HG03460 (cell line): ENCODE data around the gene SMAGP.
"Not testable (repeated sequence)": the region's sequence is repeated elsewhere in the genome, so short reads cannot be mapped to it uniquely, and the experiment has no call there.

Experiments used
- ATAC-seq: cut with Tn5 transposase; IDR thresholded peaks from one replicate; pipeline ENCODE4 v1.9.1; 2021; ENCODE audit not compliant: unreplicated experiment

Gene SMAGP

GRCh38 chr12:51227112-51227511 lies 43.1 kb downstream of the SMAGP start:
- not testable (repeated sequence) for ATAC-seq

DNA sequence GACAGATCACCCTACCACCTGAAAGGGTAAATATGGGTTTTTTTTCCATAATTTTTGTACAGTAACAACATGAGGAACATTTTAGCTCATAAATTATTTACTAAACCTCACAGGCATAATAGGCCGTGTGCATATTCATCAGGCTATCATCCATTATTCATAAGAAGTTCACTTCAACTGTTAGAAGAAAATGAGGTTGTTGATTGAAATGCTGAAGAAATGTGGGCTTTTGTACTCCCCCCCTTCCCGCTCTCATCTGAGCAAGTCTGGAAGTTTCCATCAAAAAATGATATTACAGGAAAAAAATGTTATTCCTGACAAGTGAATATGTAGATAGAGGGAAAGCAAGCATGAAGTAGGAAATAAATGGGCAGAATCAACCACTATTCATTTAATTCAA lies 44.4 kb downstream of the SMAGP start:
- no peak for ATAC-seq

DNA sequence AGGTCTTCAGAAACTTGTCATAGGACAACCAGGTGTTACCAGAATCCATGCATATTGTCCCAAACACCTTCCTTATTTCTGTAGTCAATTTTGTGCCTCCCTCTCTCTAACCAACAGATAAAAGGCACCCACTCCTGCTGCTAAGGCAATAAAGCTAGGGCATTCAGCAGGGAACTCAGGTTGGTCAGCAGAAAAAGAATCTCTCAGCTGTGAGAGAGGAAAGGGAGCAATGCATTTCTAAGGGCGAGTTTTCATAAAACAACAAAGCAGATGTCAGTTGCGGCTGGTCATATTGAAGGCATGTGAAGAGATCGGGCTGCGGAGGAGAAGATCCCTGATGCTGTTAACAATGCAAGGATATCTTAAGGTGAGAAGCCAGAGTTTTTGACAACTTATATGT lies 45.0 kb downstream of the SMAGP start:
- ATAC-seq: no peak

GRCh38 chr12:51224625-51225024 lies 45.6 kb downstream of the SMAGP start:
- ATAC-seq: no peak

DNA sequence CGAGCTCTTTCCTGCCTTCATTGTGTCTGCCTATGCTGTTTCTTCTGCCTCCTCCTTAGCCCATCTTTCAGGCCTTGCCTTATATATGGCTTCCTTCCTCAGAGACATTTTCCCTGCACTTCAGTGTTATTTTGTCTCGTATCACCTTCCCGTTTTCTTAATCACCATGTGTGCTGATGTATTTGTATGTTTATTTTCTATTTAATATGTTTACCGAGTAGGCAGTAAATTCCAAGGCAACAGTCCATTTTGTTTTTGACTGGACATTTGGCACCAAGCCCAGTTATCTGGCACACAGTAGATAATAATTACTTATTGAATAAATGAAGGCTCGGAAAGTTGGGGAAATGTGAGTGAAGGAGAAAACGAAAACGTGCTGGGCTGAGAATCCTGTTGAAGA lies 47.8 kb downstream of the SMAGP start:
- ATAC-seq: no peak

DNA sequence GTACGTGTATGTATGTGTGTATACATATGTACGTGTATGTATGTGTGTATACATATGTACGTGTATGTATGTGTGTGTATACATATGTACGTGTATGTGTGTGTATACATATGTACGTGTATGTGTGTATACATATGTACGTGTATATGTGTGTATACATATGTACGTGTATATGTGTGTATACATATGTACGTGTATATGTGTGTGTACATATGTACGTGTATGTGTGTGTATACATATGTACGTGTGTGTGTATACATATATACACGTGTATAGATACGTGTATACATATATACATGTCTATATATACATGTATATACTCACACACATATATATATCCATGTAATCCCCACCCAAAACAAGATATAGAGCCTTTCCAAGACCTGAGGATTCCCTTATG lies 50.4 kb downstream of the SMAGP start:
- not testable (repeated sequence) for ATAC-seq

DNA sequence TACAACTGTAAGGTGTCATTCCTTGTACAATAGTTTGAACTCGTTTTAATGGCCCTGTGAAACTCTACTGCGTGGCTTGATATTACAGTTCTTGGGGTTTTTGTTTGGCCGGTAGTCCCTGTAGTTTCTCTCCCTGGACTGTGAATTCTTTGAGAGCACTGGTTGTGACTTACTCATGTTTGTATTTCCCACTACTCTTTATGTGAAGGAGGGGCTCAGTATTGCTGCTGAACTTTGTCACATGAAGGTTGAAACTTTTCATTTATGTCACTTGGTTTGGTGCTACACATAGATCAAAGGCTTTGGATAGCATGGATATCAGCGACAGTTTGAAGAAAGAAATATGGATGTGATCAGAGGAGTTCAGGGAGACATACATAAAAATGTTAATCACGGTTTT lies 50.9 kb downstream of the SMAGP start:
- no peak for ATAC-seq

DNA sequence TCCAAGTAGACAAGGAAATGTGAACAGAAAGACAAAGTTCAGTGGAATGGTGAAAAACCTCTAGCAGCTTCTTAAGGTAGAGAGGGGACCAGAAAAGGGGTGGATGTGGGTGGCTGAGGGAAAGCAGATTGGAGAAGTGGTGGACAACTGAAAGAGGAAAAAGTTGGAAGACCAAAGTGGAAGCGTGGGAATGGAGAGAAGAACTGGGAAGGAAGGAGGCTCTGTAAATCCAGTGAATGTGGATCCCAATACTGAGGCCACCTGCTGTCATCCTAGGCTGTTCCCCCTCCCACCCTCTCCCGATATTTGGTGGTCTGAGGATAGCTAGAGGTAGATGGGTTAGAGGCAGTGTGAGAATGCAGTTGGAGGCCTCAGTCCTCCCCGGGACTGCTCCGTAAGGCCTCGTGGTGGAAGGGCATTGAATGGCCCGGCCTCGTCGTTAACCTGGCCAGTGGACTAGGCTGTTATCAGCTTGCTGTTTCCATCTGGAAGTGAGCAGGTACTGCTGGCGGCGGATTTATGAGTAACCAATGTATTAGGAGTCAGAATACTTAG lies 51.5 kb downstream of the SMAGP start:
- no peak for ATAC-seq

DNA sequence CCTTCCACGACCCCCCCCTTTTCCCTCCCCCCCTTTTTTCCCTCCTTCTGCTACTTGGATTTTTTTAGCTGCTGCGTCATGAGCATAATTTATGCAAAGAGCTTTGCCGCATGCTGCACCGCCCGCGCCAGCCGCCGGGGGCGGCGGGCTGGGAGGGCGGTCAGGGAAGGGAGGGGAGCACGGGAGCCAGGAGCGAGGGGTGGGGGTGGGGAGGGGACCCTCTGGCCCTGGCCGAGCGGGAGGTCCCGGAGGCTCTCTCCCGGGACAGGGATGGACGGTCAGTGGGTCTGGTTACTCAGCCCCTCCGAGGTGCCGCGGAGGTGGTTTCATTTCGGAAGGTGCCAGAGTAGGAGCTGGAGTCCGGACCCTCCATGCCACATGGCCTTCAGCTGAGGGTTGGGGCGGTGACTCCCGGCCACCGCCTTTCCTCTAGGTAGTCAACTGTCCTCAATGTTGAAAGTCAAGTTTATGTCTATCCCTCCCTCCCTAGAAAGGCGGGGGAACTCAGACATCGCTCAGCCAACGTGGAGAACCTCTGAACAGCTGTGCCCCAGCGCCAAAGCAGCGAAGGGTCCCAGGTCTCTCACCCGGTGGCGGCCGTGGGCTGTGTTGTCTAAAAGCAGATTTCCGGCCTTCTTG lies 52.1 kb downstream of the SMAGP start, which contains the start of gene POU6F1:
Gene POU6F1 (minus strand): TSS at position 95 of the 639 bp plus-strand sequence. CDS start 11,226 bp downstream, outside the sequence.
- peak; percentile 73 for ATAC-seq

- peak; percentile 33 for ATAC-seq
Observed at GRCh38 chr12:51217133-51217967, 52.9 kb downstream of the SMAGP start.

DNA sequence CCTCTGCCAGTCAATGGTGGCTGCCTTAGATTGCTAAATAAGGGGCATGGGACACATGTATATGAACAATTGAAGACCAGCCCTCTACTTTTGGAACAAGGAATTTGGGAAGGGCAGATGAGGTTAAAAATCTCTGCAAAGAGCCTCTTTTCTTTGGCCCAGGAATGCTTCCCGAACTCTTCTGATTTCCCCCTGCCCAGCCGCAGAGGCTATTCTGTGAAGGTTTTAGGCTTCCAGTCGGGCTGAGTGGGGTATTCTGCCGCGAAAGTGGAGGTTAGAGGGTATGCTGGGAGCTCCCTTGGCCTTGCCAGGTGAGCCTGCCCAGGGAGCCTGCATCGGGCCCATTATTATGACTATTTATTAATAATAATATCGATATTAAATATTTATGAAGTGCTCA lies 53.6 kb downstream of the SMAGP start:
- ATAC-seq: no peak

DNA sequence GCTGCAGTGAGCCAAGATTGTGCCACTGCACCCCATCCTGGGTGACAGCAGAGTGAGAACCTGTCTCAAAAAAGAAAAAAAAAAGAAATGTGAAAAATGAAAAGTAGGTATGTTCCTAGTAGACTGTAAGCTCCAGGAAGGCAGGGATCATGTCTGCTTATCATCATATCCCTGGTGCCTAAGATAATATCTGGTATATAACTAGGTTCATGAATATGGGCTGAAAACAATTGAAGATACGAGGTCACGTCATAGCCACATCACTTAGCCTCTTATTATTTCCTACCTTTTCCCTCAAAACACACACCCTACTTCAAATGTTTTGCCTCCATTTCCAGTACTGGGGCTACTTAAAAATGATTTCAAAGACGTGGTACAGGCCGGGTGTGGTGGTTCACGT lies 55.3 kb downstream of the SMAGP start:
- no peak for ATAC-seq

DNA sequence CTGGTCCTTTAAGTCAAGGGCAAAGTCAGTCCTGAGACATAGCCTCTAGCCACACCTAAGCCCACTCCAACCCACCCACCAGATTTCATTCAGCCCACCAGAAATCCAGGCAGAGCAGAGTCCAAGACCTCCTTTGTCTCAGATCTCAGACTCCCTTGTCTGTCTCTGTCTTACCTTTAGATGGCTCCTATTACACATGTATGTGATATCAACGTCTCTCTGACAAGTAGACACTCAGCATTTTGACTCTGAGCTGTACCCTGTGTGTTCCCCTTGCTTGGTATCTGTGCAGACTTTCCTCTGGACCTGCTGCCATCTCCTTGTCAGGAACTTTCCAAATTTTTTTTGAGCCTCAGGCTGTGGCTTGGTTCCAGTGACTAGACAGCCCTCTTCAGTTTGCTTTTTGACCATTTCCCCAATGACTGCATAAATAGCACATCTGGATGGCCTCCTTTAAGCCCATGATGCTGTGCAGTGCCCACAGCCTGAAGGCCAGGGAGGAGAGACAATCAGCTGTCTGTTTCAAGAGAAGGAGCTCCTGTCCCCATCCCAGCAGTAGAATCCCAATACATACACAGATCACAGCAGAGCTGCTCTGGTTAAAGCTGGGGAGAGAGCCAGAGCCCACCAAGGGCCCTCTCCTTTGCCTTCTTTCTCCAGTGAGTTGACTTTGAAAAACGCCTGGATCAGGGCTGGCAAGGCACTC lies 59.4 kb downstream of the SMAGP start:
- ATAC-seq: no peak

- ATAC-seq: no peak
Observed at GRCh38 chr12:51209259-51209658, 61.0 kb downstream of the SMAGP start.

DNA sequence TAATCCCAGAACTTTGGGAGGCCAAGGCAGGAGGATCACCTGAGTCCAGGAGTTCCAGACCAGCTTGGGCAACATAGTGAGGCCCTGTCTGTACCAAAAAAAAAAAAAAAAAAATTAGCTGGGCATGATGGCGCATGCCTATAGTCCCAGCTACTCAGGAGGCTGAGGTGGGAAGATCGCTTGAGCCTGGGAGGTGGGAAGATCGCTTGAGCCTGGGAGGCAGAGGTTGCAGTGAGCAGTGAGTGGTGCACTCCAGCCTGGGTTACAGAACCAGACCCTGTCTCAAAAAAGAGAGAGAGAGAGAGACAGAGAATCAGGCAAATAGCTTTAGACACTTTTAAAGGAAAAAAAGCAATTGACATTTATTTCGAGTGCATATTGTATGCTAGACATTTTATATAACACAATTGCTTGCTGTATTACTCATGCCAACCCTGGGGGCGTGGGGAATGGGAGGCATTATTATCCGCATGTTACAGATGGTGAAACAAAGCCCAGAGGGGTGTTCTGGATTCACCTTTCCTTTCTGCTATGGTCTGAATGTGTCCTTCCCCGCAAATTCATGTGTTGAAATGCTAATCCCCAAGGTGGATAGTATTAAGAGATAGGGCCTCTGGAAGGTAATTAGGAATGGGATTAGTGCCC lies 62.1 kb downstream of the SMAGP start:
- ATAC-seq: no peak

DNA sequence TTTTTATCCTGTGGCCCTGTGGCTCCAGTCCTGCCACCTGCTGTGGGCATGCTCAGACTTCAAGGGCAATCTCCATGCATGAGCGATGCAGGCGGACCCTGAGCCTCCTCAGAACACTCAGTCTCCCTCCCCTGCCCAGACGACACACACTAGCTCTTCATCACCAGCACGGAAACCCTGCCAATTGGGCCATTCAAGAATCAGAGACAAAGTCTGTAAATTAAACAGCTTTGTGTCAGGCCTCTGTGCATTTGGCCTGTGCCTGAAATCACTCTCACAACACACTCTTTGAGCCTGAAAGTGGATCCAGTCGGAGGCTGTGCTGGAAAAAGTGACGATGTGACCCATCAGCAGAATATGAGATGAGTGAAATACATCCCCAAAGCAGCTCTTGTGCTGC lies 64.9 kb downstream of the SMAGP start:
- ATAC-seq: no peak

- no peak for ATAC-seq
Observed at GRCh38 chr12:51202718-51203117, 67.5 kb downstream of the SMAGP start.

GRCh38 chr12:51200806-51201205 lies 69.4 kb downstream of the SMAGP start:
- no peak for ATAC-seq

DNA sequence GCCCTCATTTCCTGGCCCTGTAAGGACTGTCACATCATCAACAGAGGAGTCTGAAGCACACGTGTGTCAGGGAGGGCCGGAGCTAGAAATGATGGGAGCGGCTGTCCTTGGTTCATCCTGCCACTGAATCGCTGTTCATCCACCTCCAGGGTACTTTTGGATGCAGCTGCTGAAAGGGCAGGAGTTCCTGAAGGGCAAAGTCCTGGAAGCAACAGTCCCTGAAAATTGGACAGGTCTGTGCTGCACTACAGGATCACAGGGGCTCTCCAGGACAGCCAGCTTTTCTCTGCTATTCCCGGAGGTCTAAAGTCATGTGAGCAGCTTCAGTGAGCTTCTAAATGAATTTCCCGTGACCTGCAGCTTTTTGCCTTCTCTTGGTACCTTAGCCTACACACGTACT lies 70.1 kb downstream of the SMAGP start:
- no peak for ATAC-seq

- ATAC-seq: no peak
Observed at GRCh38 chr12:51199366-51199945, 70.8 kb downstream of the SMAGP start.
